Immature natural killer cell (primary cell): Measurements from ENCODE around the gene HDAC8. TPM values are rescaled to one million over a fixed set of nuclear protein-coding genes. Genes with fewer than 3 reads are reported as not detected.
"Not testable (repeated sequence)": the region's sequence is repeated elsewhere in the genome, so short reads cannot be mapped to it uniquely, and the experiment has no call there.

Experiments
- DNase-seq, 3 donors: peaks; one replicate each; pipeline ENCODE4 v3.0.0; 2022; ENCODE audit warnings: mixed read lengths in 1 of 3
- H3K27ac Mint-ChIP-seq, 6 donors: one replicate each; pipeline ENCODE4 v1.8.0; 2020; ENCODE audit warnings: mixed read lengths in 6 of 6, mild to moderate bottlenecking in 5 of 6, inconsistent platforms in 4 of 6, moderate library complexity in 3 of 6
- H3K27me3 Mint-ChIP-seq, 3 donors: one replicate each; pipeline ENCODE4 v1.8.0; 2020 to 2021; ENCODE audit warnings: low read depth in 3 of 3, mild to moderate bottlenecking in 3 of 3, mixed read lengths in 3 of 3, moderate library complexity in 3 of 3, inconsistent platforms in 1 of 3
- H3K36me3 Mint-ChIP-seq, 3 donors: one replicate each; pipeline ENCODE4 v1.8.0; 2020; ENCODE audit warnings: mixed read lengths in 3 of 3, inconsistent platforms in 2 of 3, mild to moderate bottlenecking in 2 of 3
- H3K4me1 Mint-ChIP-seq, 2 donors: one replicate each; pipeline ENCODE4 v1.8.0; 2020; ENCODE audit warnings: inconsistent platforms in 2 of 2, mild to moderate bottlenecking in 2 of 2, mixed read lengths in 2 of 2, moderate library complexity in 1 of 2
- H3K4me3 Mint-ChIP-seq, 5 donors: one replicate each; pipeline ENCODE4 v1.8.0; 2020; ENCODE audit warnings: mild to moderate bottlenecking in 5 of 5, mixed read lengths in 5 of 5, inconsistent platforms in 3 of 5, moderate library complexity in 3 of 5
- H3K9me3 Mint-ChIP-seq, 6 donors: one replicate each; pipeline ENCODE4 v1.8.0; 2020; ENCODE audit warnings: mild to moderate bottlenecking in 6 of 6, mixed read lengths in 6 of 6, inconsistent platforms in 4 of 6, moderate library complexity in 3 of 6
- polyA plus RNA-seq, 3 donors: library from polyadenylated mRNA; unstranded; fragments of 300-500 nt; fragmentation: Illumina TruSeq; gene quantifications; one replicate each; pipeline ENCODE4 v1.2.3, GENCODE V29; 2021

Gene HDAC8
- polyA plus RNA-seq, 3 donors from 2014 or later = 13.8 to 39.6 (median 20.9) TPM

DNA sequence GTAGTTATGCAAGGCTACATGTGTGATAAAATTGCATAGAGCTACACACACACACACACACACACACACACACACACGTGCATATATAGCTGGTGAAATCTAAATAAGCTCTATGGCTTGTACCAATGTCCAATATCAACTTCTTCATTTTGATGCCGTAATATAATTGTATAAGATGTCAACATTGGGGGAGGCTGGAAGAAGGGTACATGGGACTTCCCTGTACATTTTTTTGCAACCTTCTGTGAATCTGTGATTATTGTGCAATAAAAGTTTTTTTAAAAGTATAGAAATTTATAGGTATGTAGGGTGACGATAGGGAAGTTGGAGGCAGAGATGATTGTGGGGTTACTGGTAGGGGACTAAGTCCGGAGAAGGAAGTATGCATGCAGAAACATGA is 105.5 kb downstream of the HDAC8 start:
- H3K27me3 Mint-ChIP-seq = peaks cover 0 to 2% (median 0%) of the 10 kb centered on the region in 3 donors
- no peak overlapping the region for H3K4me3 Mint-ChIP-seq
- H3K36me3 Mint-ChIP-seq = peaks cover 0 to 33% (median 7%) of the 10 kb centered on the region in 3 donors

DNA sequence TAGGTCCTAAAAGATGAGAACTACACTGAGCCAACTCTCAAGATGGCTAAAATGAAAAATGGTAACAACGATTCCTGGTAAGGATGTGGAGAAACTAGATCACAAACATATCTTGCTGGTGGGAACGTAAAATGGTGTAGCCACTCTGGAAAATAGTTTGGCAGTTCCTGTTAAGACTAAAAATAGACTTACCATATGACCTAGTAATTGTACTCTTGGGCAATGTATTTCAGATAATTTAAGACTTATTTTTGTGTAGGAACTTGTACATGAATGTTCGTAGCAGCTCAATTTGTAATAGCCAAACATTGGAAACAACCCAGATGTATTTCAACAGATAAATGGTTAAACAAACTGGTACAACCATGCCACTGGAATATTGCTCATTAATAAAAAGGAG is 106.2 kb downstream of the HDAC8 start:
- Mint-ChIP-seq H3K4me3 (no peak overlapping the region), H3K27me3 (peaks cover 0 to 2% (median 0%) of the 10 kb centered on the region in 3 donors), H3K36me3 (peaks cover 0 to 33% (median 10%) of the 10 kb centered on the region in 3 donors), H3K27ac (no peak overlapping the region), H3K9me3 (no peaks in the 10 kb centered on the region), H3K4me1 (no peaks in the 10 kb centered on the region)
- no peak for DNase-seq

More for the DNA sequence above, 105.5 kb downstream of the HDAC8 start:
- no peaks in the 10 kb centered on the region for H3K9me3 Mint-ChIP-seq
- no peaks in the 10 kb centered on the region for H3K4me1 Mint-ChIP-seq
- DNase-seq = no peak
- H3K27ac Mint-ChIP-seq = no peak overlapping the region

- Mint-ChIP-seq H3K9me3 (no peaks in the 10 kb centered on the region), H3K36me3 (peaks cover 0 to 33% (median 10%) of the 10 kb centered on the region in 3 donors), H3K4me3 (no peak overlapping the region), H3K27ac (no peak overlapping the region), H3K27me3 (peaks cover 0 to 2% (median 0%) of the 10 kb centered on the region in 3 donors), H3K4me1 (no peaks in the 10 kb centered on the region)
- DNase-seq = no peak
Measured at GRCh38 chrX:72465889-72466288, 106.8 kb downstream of the HDAC8 start.

DNA sequence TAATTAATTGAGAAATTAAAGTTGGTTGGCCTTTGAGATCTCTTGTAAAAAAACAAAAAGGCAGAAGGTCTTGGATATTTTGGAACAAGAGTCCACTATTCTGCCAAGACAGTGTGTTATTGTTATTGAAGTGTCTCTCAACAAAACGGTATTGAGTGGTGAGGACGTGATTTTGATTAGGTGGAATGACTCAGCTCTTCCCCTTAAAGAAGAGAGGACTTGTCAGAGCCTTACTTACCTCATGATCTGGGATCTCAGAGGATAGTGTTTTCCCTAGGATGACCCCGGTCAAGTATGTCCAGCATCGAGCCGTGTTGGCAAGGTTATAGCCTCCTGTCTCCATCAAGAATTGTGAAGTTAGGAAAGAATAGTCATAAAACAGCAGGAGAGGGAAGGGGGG is 110.9 kb downstream of the HDAC8 start:
- Mint-ChIP-seq H3K4me3 (no peak overlapping the region), H3K36me3 (peaks cover 0 to 8% (median 8%) of the 10 kb centered on the region in 3 donors), H3K27ac (no peak overlapping the region), H3K9me3 (no peaks in the 10 kb centered on the region), H3K27me3 (peaks cover 0 to under 1% (median 0%) of the 10 kb centered on the region in 3 donors), H3K4me1 (no peaks in the 10 kb centered on the region)
- no peak for DNase-seq

DNA sequence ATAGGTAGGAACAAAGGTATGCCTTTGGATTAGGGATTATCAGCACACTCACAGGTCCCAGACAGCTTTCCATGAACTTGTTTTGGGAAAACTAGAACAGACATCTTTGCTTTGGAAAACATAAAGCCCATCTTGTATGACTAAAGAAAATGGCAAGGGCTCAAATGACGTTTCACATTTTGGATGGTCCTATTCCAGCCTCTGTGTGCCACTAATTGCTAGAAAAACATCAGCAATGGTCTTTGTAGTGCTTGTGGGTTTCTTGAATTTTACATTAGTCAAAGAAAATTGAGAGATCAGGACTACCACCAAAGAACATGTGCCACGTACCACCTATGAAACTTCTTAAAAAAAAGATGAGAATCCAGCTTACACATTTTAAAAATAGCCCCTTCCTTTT is 111.4 kb downstream of the HDAC8 start:
- Mint-ChIP-seq H3K27ac (no peak overlapping the region), H3K36me3 (peaks cover 0 to 8% (median 8%) of the 10 kb centered on the region in 3 donors), H3K4me3 (no peak overlapping the region), H3K4me1 (no peaks in the 10 kb centered on the region), H3K9me3 (no peaks in the 10 kb centered on the region), H3K27me3 (no peaks in the 10 kb centered on the region)
- no peak for DNase-seq

- peaks cover 0 to 8% (median 8%) of the 10 kb centered on the region in 3 donors for H3K36me3 Mint-ChIP-seq
- no peak overlapping the region for H3K27ac Mint-ChIP-seq
- no peaks in the 10 kb centered on the region for H3K27me3 Mint-ChIP-seq
- no peak overlapping the region for H3K4me3 Mint-ChIP-seq
- H3K4me1 Mint-ChIP-seq = no peaks in the 10 kb centered on the region
- no peak for DNase-seq
- no peaks in the 10 kb centered on the region for H3K9me3 Mint-ChIP-seq
Measured at GRCh38 chrX:72460715-72461114, 111.9 kb downstream of the HDAC8 start.

DNA sequence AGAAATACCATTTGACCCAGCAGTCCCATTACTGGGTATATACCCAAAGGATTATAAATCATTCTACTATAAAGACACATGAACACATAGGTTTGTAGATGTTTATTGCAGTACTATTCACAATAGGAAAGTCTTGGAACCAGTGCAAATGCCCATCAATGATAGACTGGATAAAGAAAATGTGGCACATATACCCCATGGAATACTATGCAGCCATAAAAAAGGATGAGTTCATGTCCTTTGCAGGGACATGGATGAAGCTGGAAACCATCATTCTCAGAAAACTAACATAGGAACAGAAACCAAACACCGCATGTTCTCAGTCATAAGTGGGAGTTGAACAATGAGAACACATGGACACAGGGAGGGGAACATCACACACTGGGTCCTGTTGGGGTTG is 123.6 kb downstream of the HDAC8 start:
- H3K27me3 Mint-ChIP-seq, H3K4me3 Mint-ChIP-seq, DNase-seq, H3K27ac Mint-ChIP-seq, H3K9me3 Mint-ChIP-seq, H3K4me1 Mint-ChIP-seq: not testable (repeated sequence)
- peaks cover 12 to 22% (median 17%) of the 10 kb centered on the region in 3 donors for H3K36me3 Mint-ChIP-seq

GRCh38 chrX:72440764-72441163 is 131.9 kb downstream of the HDAC8 start:
- H3K27me3 Mint-ChIP-seq, H3K27ac Mint-ChIP-seq, H3K4me1 Mint-ChIP-seq, DNase-seq, H3K4me3 Mint-ChIP-seq: not testable (repeated sequence)
- Mint-ChIP-seq H3K36me3 (peaks cover 25 to 33% (median 33%) of the 10 kb centered on the region in 3 donors), H3K9me3 (peaks cover 2 to 19% (median 11%) of the 10 kb centered on the region in 6 donors)

GRCh38 chrX:72436010-72436409 is 136.6 kb downstream of the HDAC8 start:
- H3K36me3 Mint-ChIP-seq = peaks cover 34 to 50% (median 46%) of the 10 kb centered on the region in 3 donors
- peaks cover 1 to 16% (median 2%) of the 10 kb centered on the region in 3 donors for H3K27me3 Mint-ChIP-seq
- H3K9me3 Mint-ChIP-seq = peaks cover 7 to 23% (median 13%) of the 10 kb centered on the region in 6 donors
- H3K4me1 Mint-ChIP-seq = no peaks in the 10 kb centered on the region
- no peak overlapping the region for H3K27ac Mint-ChIP-seq
- DNase-seq = no peak
- no peak overlapping the region for H3K4me3 Mint-ChIP-seq

GRCh38 chrX:72430405-72430968 is 142.2 kb downstream of the HDAC8 start:
- peaks cover 7 to 35% (median 31%) of the 10 kb centered on the region in 3 donors for H3K36me3 Mint-ChIP-seq
- H3K27ac Mint-ChIP-seq = no peak overlapping the region

DNA sequence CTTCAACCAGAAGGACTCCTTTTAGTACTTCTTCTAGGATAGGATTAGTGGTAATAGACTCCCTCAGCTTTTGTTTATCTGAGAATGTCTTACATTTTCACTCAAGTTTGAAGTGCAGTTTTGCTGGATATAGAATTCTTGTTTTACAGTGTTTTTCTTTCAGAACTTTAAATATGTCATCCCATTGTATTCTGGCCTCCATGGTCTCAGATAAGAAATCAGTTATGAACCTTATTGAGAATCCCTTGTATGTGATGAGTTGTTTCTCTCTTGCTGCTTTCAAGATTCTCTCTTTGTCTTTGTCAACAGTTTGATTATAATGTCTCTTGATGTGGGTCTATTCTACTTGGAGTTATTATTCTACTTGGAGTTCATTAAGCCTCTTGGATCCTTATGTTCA is 150.8 kb downstream of the HDAC8 start:
- H3K36me3 Mint-ChIP-seq = peaks cover 3 to 39% (median 21%) of the 10 kb centered on the region in 3 donors
- H3K4me1 Mint-ChIP-seq = no peaks in the 10 kb centered on the region
- H3K27ac Mint-ChIP-seq = no peak overlapping the region
- no peak for DNase-seq
- H3K27me3 Mint-ChIP-seq = peaks cover 1 to 11% (median 10%) of the 10 kb centered on the region in 3 donors
- peaks cover 0 to 26% (median 21%) of the 10 kb centered on the region in 6 donors for H3K9me3 Mint-ChIP-seq
- H3K4me3 Mint-ChIP-seq = no peak overlapping the region

More at GRCh38 chrX:72430405-72430968, 142.2 kb downstream of the HDAC8 start:
- peaks cover 0 to 4% (median 2%) of the 10 kb centered on the region in 6 donors for H3K9me3 Mint-ChIP-seq
- no peak overlapping the region for H3K4me3 Mint-ChIP-seq
- no peaks in the 10 kb centered on the region for H3K4me1 Mint-ChIP-seq
- no peak for DNase-seq
- peaks cover 0 to 12% (median 3%) of the 10 kb centered on the region in 3 donors for H3K27me3 Mint-ChIP-seq

DNA sequence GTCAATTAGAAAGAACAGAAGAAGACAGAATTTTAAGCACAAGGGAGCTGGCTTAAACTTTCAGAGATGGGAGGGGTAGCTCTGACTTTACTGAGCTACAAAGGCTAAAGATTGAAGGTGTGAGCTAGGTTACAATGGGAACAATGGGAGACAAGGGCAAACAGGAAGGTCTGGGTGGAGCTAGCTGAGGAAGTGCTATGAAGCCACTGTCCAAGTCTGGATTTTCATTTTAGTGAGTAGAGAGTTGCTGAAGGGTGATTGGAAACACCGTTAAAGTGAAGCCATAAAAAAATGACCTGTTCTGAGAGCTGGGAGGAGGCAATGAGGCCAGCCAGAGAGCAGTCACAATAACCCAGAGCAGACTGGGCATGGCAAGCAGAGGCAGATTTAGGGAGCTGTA is 162.7 kb downstream of the HDAC8 start:
- H3K9me3 Mint-ChIP-seq = no peaks in the 10 kb centered on the region
- no peak overlapping the region for H3K27ac Mint-ChIP-seq
- H3K4me1 Mint-ChIP-seq = no peaks in the 10 kb centered on the region
- DNase-seq = no peak
- peaks cover 10 to 29% (median 15%) of the 10 kb centered on the region in 3 donors for H3K36me3 Mint-ChIP-seq
- H3K27me3 Mint-ChIP-seq = peaks cover 0 to 3% (median 0%) of the 10 kb centered on the region in 3 donors
- no peak overlapping the region for H3K4me3 Mint-ChIP-seq

GRCh38 chrX:72408885-72409284 is 163.8 kb downstream of the HDAC8 start:
- peaks cover 5 to 25% (median 15%) of the 10 kb centered on the region in 3 donors for H3K36me3 Mint-ChIP-seq
- no peak overlapping the region for H3K27ac Mint-ChIP-seq
- DNase-seq = no peak
- no peak overlapping the region for H3K4me3 Mint-ChIP-seq
- no peaks in the 10 kb centered on the region for H3K4me1 Mint-ChIP-seq
- H3K9me3 Mint-ChIP-seq = no peaks in the 10 kb centered on the region
- peaks cover 0 to 3% (median 0%) of the 10 kb centered on the region in 3 donors for H3K27me3 Mint-ChIP-seq

DNA sequence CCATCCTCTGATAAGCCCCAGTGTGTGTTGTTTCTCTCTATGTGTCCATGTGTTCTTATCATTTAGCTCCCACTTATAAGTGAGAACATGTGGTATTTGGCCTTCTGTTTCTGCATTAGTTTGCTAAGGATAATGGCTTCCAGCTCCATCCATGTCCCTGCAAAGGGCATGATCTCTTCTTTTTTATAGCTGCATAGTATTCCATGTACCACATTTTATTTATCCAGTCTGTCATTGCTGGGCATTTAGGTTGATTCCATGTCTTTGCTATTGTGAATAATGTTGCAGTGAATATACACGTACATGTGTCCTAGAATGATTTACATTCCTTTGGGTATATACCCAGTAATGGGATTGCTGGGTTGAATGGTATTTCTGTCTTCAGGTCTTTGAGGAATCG is 167.5 kb downstream of the HDAC8 start:
- H3K4me1 Mint-ChIP-seq, H3K27ac Mint-ChIP-seq, H3K27me3 Mint-ChIP-seq, H3K4me3 Mint-ChIP-seq, DNase-seq, H3K9me3 Mint-ChIP-seq: not testable (repeated sequence)
- peaks cover 5 to 15% (median 11%) of the 10 kb centered on the region in 3 donors for H3K36me3 Mint-ChIP-seq

DNA sequence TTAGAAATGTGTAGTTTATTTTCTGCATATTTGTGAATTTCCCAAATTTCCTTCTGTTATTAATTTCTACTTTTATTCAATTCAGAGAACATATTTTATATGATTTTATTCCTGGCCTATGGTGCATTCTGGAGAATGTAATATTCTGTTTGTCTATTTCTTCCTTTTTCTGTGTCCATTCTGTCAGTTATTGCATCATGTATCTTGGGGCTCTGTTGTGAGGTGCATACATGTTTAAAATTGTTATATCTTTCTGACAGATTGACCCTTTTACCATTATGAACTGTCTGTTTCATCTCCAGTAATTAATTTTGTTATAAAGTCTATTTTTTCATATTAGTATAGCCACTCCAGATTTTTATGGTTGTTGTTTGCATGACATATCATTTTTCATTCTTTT is 170.0 kb downstream of the HDAC8 start:
- H3K27ac Mint-ChIP-seq = no peak overlapping the region
- H3K9me3 Mint-ChIP-seq = peaks cover 0 to 2% (median 0%) of the 10 kb centered on the region in 6 donors
- H3K4me3 Mint-ChIP-seq = no peak overlapping the region
- no peaks in the 10 kb centered on the region for H3K4me1 Mint-ChIP-seq
- no peak for DNase-seq
- no peaks in the 10 kb centered on the region for H3K27me3 Mint-ChIP-seq
- H3K36me3 Mint-ChIP-seq = peaks cover 5 to 6% (median 6%) of the 10 kb centered on the region in 3 donors
